K562 (cell line): ENCODE measurements around the gene OXT. TPM values are rescaled to one million over a fixed set of nuclear protein-coding genes. Genes with fewer than 3 reads are reported as not detected.

Source experiments
- BRD9 ChIP-seq: fragments of 450-650 bp; IDR thresholded peaks from 2 replicates; pipeline ENCODE4 v1.6.1; 2018; ENCODE audit warnings: low read depth; ENCODE audit not compliant: partially characterized antibody
- E2F3 ChIP-seq: fragments of 250-450 bp; sonication (Bioruptor Pico); IDR thresholded peaks from 2 replicates; pipeline ENCODE4 v1.4.0; 2020; ENCODE audit warnings: mild to moderate bottlenecking
- GABPA ChIP-seq: fragments of 200-800 bp; sonication (Bioruptor generic); conservative IDR thresholded peaks from 2 replicates; pipeline ENCODE4 v1.6.1; 2016; ENCODE audit warnings: low read depth, missing genetic modification characterization, missing compliant biosample characterization
- KLF13 ChIP-seq: fragments of 450-650 bp; IDR thresholded peaks from 2 replicates; pipeline ENCODE4 v1.6.1; 2016; ENCODE audit warnings: missing genetic modification characterization, low read depth, mild to moderate bottlenecking, missing compliant biosample characterization, moderate library complexity, borderline replicate concordance
- SP1 ChIP-seq: sonication (generic); formaldehyde crosslinking; IDR thresholded peaks from 2 replicates; pipeline ENCODE4 v1.8.1; 2022; ENCODE audit warnings: mild to moderate bottlenecking, missing genetic modification reagents
- SPI1 ChIP-seq: IDR thresholded peaks from 2 replicates; pipeline ENCODE4 v1.6.1; 2011; ENCODE audit warnings: low read depth, low read length, control low read depth, borderline replicate concordance
- ZFX ChIP-seq: sonication (generic); formaldehyde crosslinking; IDR thresholded peaks from 2 replicates; pipeline ENCODE4 v1.8.0; 2022; ENCODE audit warnings: mild to moderate bottlenecking, missing genetic modification reagents, moderate library complexity
- ZNF584 ChIP-seq: fragments of 200-800 bp; sonication (Bioruptor generic); IDR thresholded peaks from 2 replicates; pipeline ENCODE4 v1.6.1; 2016; ENCODE audit warnings: low read depth, mild to moderate bottlenecking, missing genetic modification characterization, missing compliant biosample characterization
- polyA plus RNA-seq, 8 experiments: library from polyadenylated mRNA; depleted of rRNA in 4 of 8; stranded (reverse) in 5 of 8; unstranded in 3 of 8; fragments of >200 nt; fragmentation: Nextera tagmentation in 2 of 8; fragmentation: Illumina TruSeq in 1 of 8; extraction: Ambion mirVana in 2 of 8; extraction: Trizol in 1 of 8; gene quantifications; 2 replicates each; pipeline versions ENCODE4 v1.2.1 to v1.2.3, GENCODE V29; 2011 to 2014; ENCODE audit warnings: inconsistent platforms in 1 of 8, missing spikeins in 1 of 8
- total RNA-seq, 7 experiments: library from RNA; depleted of rRNA in 6 of 7; stranded (reverse); fragments of >200 nt in 6 of 7; fragmentation: Illumina TruSeq in 2 of 7; extraction: Trizol in 2 of 7; gene quantifications; 2 replicates each; pipeline versions ENCODE4 v1.2.1 to v1.2.3, GENCODE V29; 2011 to 2021; ENCODE audit warnings: low replicate concordance in 1 of 7
- TF ChIP-seq, protein P1 (sequence below): fragments of 450-650 bp; formaldehyde crosslinking; IDR thresholded peaks from 2 replicates; pipeline ENCODE4 v1.4.0; 2020; ENCODE audit warnings: mild to moderate bottlenecking, mixed read lengths

Gene OXT
- total and polyA plus RNA-seq, 9 of the 15 experiments (the other 6 are each of a cell fraction or from before 2014, with no cell fraction given) = not detected

DNA sequence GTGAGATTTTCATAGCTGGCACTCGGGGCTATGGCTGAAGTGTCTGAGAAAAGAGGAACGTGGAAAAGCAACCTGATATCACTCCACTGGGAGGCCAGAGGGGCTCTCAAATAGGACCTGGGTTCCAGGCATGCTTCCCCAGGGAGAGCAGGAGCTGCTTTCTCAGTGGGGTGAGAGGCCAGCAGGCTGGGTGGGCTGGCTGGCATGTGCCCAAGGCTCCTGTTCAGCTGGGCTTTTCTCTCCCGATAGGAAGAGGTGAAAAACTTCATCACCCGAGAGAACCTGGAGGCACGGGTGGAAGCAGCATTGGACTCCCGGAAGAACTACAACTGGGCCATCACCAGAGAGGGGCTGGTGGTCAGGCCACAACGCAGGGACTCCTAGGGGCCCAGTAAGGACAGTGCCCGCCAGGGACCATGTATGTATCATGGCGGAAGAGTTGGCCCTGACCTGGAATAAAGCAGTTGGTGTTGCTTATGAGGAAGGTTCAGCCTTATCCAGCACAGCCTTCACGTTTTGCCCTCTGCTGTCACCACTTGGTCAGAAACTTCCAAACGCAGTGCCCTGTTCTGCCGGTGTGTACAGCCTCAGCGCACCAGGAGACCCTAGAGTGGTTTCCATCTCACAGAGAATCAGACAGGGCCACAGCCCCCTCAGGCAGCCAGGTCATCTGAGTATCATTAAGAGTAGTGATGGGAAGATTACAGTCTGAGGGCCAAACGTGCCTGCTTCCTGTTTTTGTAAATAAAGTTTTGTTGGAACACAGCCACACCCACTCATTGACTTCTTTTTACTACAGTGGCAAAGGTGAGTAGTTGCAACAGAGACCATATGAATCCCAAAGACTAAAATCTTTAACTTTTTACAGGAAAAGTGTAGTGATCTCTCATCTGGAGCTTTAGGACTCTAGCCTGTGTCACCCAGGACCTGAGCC is 23.7 kb upstream of the OXT start (continued):
- no peak for TF ChIP-seq ZNF584 (CRISPR knock-in tag)
- TF ChIP-seq SP1 (CRISPR knock-in tag) = 0 out of 2 replicates have a peak, but pooled peaks have one; percentile 23
- peak; percentile 61; the same call in 1 of the 2 replicates for TF ChIP-seq KLF13 (tag)
- 0 out of 2 replicates have a peak, but pooled peaks have one; percentile 4 for TF ChIP-seq SPI1
- TF ChIP-seq, protein P1, sequence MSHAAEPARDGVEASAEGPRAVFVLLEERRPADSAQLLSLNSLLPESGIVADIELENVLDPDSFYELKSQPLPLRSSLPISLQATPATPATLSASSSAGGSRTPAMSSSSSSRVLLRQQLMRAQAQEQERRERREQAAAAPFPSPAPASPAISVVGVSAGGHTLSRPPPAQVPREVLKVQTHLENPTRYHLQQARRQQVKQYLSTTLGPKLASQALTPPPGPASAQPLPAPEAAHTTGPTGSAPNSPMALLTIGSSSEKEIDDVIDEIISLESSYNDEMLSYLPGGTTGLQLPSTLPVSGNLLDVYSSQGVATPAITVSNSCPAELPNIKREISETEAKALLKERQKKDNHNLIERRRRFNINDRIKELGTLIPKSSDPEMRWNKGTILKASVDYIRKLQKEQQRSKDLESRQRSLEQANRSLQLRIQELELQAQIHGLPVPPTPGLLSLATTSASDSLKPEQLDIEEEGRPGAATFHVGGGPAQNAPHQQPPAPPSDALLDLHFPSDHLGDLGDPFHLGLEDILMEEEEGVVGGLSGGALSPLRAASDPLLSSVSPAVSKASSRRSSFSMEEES (CRISPR knock-in tag) = no peak
- no peak for TF ChIP-seq BRD9
- 0 out of 2 replicates have a peak, but pooled peaks have one; percentile 19 for TF ChIP-seq GABPA (tag)
- no peak for TF ChIP-seq E2F3 (CRISPR knock-in tag)
- TF ChIP-seq ZFX (CRISPR knock-in tag) = 0 out of 2 replicates have a peak, but pooled peaks have one; percentile 6
